Measurements from ENCODE around the gene FNDC4. TPM values are rescaled to one million over a fixed set of nuclear protein-coding genes. Genes with fewer than 3 reads are reported as not detected.
A peak's percentile ranks its signal among the peaks of the same experiment; 100 is the strongest.

The FNDC4 gene
- total and polyA plus RNA-seq, 4 experiments from 2014 or later: 0.11 TPM; not detected in 3

DNA sequence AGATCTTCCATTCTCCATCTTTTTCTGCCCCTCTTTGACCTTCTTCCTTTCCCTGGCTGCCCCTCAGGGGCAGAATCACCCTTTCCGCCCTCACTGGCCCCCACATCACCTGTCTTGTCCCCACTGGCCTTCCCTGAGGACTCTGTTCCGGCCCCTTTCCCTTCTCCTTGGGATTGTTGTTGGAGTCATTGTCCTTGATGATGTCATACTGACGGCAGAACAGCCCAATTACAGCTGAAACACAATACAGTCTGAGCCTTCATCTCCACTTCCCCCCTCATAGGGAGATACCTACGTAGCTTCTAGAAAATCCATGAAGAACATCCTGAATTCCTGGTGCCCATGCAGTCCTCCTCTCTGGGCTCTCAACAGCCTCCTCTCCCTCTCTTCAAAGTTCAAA is 2.4 kb downstream of the FNDC4 start:
- H3K36me3 Mint-ChIP-seq: no peaks in the 10 kb centered on the region
- H3K4me1 Mint-ChIP-seq: peaks cover 12 to 29% (median 22%) of the 10 kb centered on the region in 4 donors
- peak overlapping the region in 1 of 8 donors; percentile 23 for H3K4me3 Mint-ChIP-seq
- Histone ChIP-seq H3K27me3 (ENCODE audit: insufficient read depth, low read length) (peaks cover 31% of the 10 kb centered on the region), H3K4me3 (ENCODE audit: low read length in 2 of 2) (no peak overlapping the region), H3K27ac (ENCODE audit: low read depth, low read length) (no peak overlapping the region), H3K36me3 (ENCODE audit: insufficient read depth, low read length) (no peaks in the 10 kb centered on the region), H3K4me1 (ENCODE audit: insufficient read depth, low read length) (peaks cover 25% of the 10 kb centered on the region), H3K9me3 (ENCODE audit: control insufficient read depth in 1 of 2, low read length in 2 of 2) (no peaks in the 10 kb centered on the region)
- intact Hi-C loops (cut with micrococcal nuclease): no loop called here
- peaks cover 24 to 26% of the 10 kb centered on the region in 2 donors for H3K27me3 Mint-ChIP-seq
- POLR2A ChIA-PET (ENCODE audit: partially characterized antibody): no interaction called here
- peak overlapping the region in 4 of 7 donors; percentile 5 to 86 (median 78) for H3K27ac Mint-ChIP-seq
- CTCF ChIA-PET (ENCODE audit: partially characterized antibody): no interaction called here
- no peak for DNase-seq
- no peaks in the 10 kb centered on the region for H3K9me3 Mint-ChIP-seq

DNA sequence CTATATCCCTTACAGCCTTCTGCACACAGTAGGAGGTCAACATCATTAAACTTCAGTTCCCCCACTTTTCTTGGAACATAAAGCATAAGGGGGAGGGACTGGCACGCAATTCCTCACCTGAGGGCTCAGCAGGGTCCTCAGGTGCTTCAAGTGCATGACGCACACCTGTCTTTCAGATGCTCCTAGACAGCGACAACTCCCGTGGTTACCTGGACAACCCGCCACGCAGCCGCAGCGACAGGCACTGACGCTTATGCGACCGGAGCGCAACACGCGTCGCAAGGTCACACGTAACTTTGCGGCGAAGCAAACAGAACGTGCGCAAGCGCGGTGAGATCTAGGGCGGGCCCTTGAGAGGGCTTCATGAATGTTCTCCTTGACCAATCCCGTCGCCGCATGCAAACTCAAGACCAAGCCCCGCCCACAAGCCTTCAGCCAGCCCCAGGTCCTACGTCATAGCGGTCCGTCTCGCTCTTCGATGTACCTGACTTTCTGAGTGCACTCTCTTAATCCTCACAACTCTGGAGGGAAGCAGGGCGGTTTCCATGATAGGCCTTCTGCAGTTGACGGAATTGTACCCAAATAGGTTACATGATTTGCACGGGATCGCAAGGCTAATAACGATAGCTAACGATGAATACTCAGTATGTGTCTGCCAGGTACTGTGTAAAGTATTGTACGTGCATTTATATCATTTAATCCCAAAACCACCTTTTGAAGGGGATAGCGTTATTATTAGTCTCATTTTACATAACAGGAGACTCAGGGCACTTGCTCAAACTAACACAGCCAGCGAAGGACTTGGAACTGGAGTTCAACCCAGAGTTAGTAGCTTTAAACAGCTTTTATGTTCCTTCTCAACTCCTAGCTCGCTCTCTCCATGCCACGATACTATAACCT is 5.3 kb downstream of the FNDC4 start, which contains the start of gene IFT172:
Gene IFT172, minus strand, starts transcription at position 246 of the 900 bp plus-strand sequence. Its CDS starts 90 bp downstream, at position 156.
- Mint-ChIP-seq H3K27ac (peak within 1 kb of the TSS; percentile 71 to 100 (median 99)), H3K9me3 (no peaks in the 10 kb centered on the region), H3K27me3 (peaks cover 4% of the 10 kb centered on the region in 2 donors), H3K4me1 (peaks cover 11 to 20% (median 13%) of the 10 kb centered on the region in 4 donors), H3K4me3 (peak within 1 kb of the TSS; percentile 59 to 93 (median 84)), H3K36me3 (peaks cover 0 to 4% of the 10 kb centered on the region in 2 donors)
- CTCF ChIA-PET (ENCODE audit: partially characterized antibody): no interaction called here
- Histone ChIP-seq H3K4me1 (ENCODE audit: insufficient read depth, low read length) (peaks cover 18% of the 10 kb centered on the region), H3K27me3 (ENCODE audit: insufficient read depth, low read length) (peaks cover 6% of the 10 kb centered on the region), H3K9me3 (ENCODE audit: control insufficient read depth in 1 of 2, low read length in 2 of 2) (no peaks in the 10 kb centered on the region), H3K27ac (ENCODE audit: low read depth, low read length) (peak within 1 kb of the TSS; percentile 81), H3K36me3 (ENCODE audit: insufficient read depth, low read length) (no peaks in the 10 kb centered on the region), H3K4me3 (ENCODE audit: low read length in 2 of 2) (peak within 1 kb of the TSS; percentile 52 to 92)
- intact Hi-C loops (cut with micrococcal nuclease): loop anchor here (1.0 to 2.0 kb wide), 7 partner anchors 61 to 166 kb away; partner anchors contain the start of genes EIF2B4, GTF3C2, MPV17 and NRBP1
- POLR2A ChIA-PET (ENCODE audit: partially characterized antibody): interaction anchor here (0.9 to 2.1 kb wide), 4 partner anchors 61 to 174 kb away, joined by 3 to 10 read pairs (median 8); partner anchors contain the start of genes EIF2B4, NRBP1, PPM1G and SLC4A1AP
- DNase-seq: peak; percentile 96 to 100 (median 100)

DNA sequence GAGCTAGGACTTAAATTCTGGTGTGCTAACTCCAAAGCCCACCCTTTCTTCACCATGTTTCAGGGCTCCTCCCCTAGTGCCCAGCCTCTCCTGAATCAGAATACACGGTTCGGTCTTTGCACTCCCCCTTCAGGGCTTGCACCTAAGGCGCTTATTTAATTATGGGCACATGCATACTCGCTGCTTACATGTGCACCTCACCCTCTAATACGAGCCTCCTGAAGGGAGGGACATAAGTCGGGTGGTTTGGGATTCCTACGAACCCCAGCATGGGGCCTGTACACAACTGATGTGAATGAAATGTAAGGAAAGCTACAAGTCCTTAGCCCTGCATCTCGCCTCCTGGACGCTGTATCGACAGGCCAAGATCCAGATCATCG is 5.9 kb downstream of the FNDC4 start:
- Histone ChIP-seq H3K27me3 (ENCODE audit: insufficient read depth, low read length) (peaks cover under 1% of the 10 kb centered on the region), H3K4me1 (ENCODE audit: insufficient read depth, low read length) (peaks cover 14% of the 10 kb centered on the region), H3K4me3 (ENCODE audit: low read length in 2 of 2) (peak overlapping the region; percentile 52 to 92), H3K27ac (ENCODE audit: low read depth, low read length) (peak overlapping the region; percentile 81), H3K9me3 (ENCODE audit: control insufficient read depth in 1 of 2, low read length in 2 of 2) (no peaks in the 10 kb centered on the region), H3K36me3 (ENCODE audit: insufficient read depth, low read length) (no peaks in the 10 kb centered on the region)
- Mint-ChIP-seq H3K36me3 (peaks cover 0 to 4% of the 10 kb centered on the region in 2 donors), H3K27ac (peak overlapping the region; percentile 71 to 100 (median 99)), H3K4me3 (peak overlapping the region; percentile 59 to 93 (median 84)), H3K4me1 (peaks cover 11 to 20% (median 13%) of the 10 kb centered on the region in 4 donors), H3K27me3 (peaks cover 4% of the 10 kb centered on the region in 2 donors), H3K9me3 (no peaks in the 10 kb centered on the region)
- POLR2A ChIA-PET (ENCODE audit: partially characterized antibody): interaction anchor here (1.6 to 2.1 kb wide), 2 partner anchors 61 to 80 kb away, joined by 10 read pairs; partner anchors contain the start of genes NRBP1 and PPM1G
- intact Hi-C loops (cut with micrococcal nuclease): loop anchor here (1.0 to 2.0 kb wide), 6 partner anchors 80 to 166 kb away; partner anchors contain the start of genes EIF2B4, GTF3C2, MPV17 and PPM1G
- CTCF ChIA-PET (ENCODE audit: partially characterized antibody): no interaction called here
- DNase-seq: no peak

DNA sequence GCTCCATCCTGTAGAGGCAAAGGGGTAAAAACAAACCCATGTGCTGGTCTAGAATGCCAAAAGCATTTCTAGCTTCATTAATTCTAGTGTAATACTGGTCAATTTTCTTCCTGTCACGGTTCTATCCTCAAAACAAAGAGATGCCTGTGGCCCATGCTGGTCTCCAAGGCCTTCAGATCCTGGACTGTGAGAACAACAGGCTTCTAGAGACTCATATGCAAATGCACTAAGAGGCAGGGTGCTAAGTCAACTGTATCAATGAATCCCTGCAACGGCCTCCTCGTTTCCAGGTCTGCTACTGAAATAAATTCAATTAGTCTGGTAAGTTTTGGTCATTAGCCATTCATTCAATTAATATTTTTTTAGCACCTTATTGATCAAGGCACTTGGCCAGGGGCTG is 9.5 kb downstream of the FNDC4 start:
- Histone ChIP-seq H3K9me3 (ENCODE audit: control insufficient read depth in 1 of 2, low read length in 2 of 2) (no peaks in the 10 kb centered on the region), H3K27ac (ENCODE audit: low read depth, low read length) (no peak overlapping the region), H3K4me1 (ENCODE audit: insufficient read depth, low read length) (peaks cover 14% of the 10 kb centered on the region), H3K4me3 (ENCODE audit: low read length in 2 of 2) (no peak overlapping the region), H3K27me3 (ENCODE audit: insufficient read depth, low read length) (no peaks in the 10 kb centered on the region), H3K36me3 (ENCODE audit: insufficient read depth, low read length) (no peaks in the 10 kb centered on the region)
- intact Hi-C loops (cut with micrococcal nuclease): no loop called here
- Mint-ChIP-seq H3K4me3 (no peak overlapping the region), H3K9me3 (no peaks in the 10 kb centered on the region), H3K27me3 (no peaks in the 10 kb centered on the region), H3K27ac (peak overlapping the region in 4 of 7 donors; percentile 49 to 65 (median 56)), H3K36me3 (peaks cover 12 to 18% of the 10 kb centered on the region in 2 donors), H3K4me1 (peaks cover 11 to 16% (median 13%) of the 10 kb centered on the region in 4 donors)
- no peak for DNase-seq
- ChIA-PET CTCF (ENCODE audit: partially characterized antibody) (no interaction called here), POLR2A (ENCODE audit: partially characterized antibody) (interaction anchor here (2.0 kb wide), 1 partner anchor 129 kb away, joined by 4 read pairs; the partner anchor contains the start of gene GTF3C2)

DNA sequence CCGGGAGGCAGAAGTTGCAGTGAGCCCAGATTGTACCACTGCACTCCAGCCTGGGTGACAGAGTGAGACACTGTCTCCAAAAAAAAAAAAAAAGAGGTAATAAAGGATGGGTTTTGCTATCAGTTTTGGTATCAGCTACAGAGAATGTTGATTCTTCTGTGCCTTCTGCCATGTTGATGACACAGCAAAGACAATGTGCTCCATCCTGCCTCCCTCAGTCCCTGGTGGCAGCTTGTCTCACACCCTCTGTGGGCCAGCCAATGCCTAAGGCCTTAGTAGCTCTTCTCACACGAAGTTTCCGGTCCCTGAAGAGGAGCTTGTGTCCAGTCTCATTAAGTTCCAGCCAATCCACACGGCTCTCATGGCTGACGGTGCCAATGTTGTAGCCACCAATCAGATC is 23.0 kb downstream of the FNDC4 start:
- Mint-ChIP-seq H3K36me3 (peaks cover 23 to 32% of the 10 kb centered on the region in 2 donors), H3K4me1 (no peaks in the 10 kb centered on the region), H3K9me3 (no peaks in the 10 kb centered on the region), H3K4me3 (no peak overlapping the region), H3K27ac (no peak overlapping the region), H3K27me3 (no peaks in the 10 kb centered on the region)
- DNase-seq: no peak
- ChIA-PET POLR2A (ENCODE audit: partially characterized antibody) (no interaction called here), CTCF (ENCODE audit: partially characterized antibody) (interaction anchor here (1.3 kb wide), 1 partner anchor 43 kb away, joined by 3 read pairs; the partner anchor contains the start of gene NRBP1)
- intact Hi-C loops (cut with micrococcal nuclease): no loop called here
- H3K4me3 ChIP-seq (ENCODE audit: low read length in 2 of 2): no peak overlapping the region
- H3K36me3 ChIP-seq (ENCODE audit: insufficient read depth, low read length): no peaks in the 10 kb centered on the region
- H3K9me3 ChIP-seq (ENCODE audit: control insufficient read depth in 1 of 2, low read length in 2 of 2): no peaks in the 10 kb centered on the region
- no peak overlapping the region for H3K27ac ChIP-seq (ENCODE audit: low read depth, low read length)
- no peaks in the 10 kb centered on the region for H3K27me3 ChIP-seq (ENCODE audit: insufficient read depth, low read length)
- H3K4me1 ChIP-seq (ENCODE audit: insufficient read depth, low read length): no peaks in the 10 kb centered on the region

DNA sequence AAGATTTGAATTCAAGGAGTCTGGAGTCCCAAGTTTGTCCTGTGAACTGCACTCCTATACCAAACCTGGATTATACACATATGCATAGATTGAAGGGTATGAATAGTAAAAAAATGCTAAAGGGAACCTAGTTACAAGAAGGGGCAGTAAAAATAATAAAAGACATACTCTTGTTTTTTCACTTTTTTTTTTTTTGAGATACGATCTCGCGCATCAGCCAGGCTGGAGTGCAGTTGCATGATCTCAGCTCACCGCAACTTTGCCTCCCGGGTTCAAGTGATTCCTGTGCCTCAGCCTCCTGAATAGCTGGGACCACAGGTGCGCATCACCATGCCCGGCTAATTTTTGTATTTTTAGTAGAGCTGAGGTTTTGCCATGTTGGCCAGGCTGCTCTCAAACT is 30.6 kb downstream of the FNDC4 start:
- no peaks in the 10 kb centered on the region for H3K4me1 Mint-ChIP-seq
- Histone ChIP-seq H3K9me3 (ENCODE audit: control insufficient read depth in 1 of 2, low read length in 2 of 2) (no peaks in the 10 kb centered on the region), H3K36me3 (ENCODE audit: insufficient read depth, low read length) (no peaks in the 10 kb centered on the region), H3K27ac (ENCODE audit: low read depth, low read length) (no peak overlapping the region), H3K4me3 (ENCODE audit: low read length in 2 of 2) (no peak overlapping the region), H3K27me3 (ENCODE audit: insufficient read depth, low read length) (no peaks in the 10 kb centered on the region), H3K4me1 (ENCODE audit: insufficient read depth, low read length) (no peaks in the 10 kb centered on the region)
- no peak overlapping the region for H3K4me3 Mint-ChIP-seq
- H3K9me3 Mint-ChIP-seq: no peaks in the 10 kb centered on the region
- no peak overlapping the region for H3K27ac Mint-ChIP-seq
- DNase-seq: no peak
- ChIA-PET POLR2A (ENCODE audit: partially characterized antibody) (no interaction called here), CTCF (ENCODE audit: partially characterized antibody) (interaction anchor here (0.6 to 1.4 kb wide), 3 partner anchors 220 to 787 kb away, joined by 3 read pairs; no protein-coding TSS in a partner anchor)
- intact Hi-C loops (cut with micrococcal nuclease): no loop called here
- no peaks in the 10 kb centered on the region for H3K27me3 Mint-ChIP-seq
- peaks cover 4 to 15% of the 10 kb centered on the region in 2 donors for H3K36me3 Mint-ChIP-seq

DNA sequence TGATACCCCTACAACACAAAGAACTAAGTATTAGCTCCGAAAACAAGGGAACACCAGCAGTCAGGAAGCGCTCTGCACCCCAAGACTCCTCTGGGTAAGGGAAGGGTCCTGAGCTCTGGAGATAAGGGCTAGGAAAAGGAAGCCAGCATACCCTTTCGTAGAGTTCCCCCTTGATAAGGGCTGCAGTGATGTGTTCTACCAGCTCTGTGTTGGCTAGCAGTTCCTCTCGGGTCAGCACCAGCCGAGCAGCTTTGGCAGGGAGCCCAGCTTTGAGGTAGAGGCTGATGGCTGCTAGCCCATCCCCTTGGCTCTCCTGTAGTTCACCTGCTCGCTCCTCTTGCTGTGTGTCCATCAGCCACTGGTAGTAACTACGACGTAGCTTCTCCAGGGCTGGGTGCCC is 33.9 kb downstream of the FNDC4 start:
- Histone ChIP-seq H3K36me3 (ENCODE audit: insufficient read depth, low read length) (no peaks in the 10 kb centered on the region), H3K27me3 (ENCODE audit: insufficient read depth, low read length) (no peaks in the 10 kb centered on the region), H3K27ac (ENCODE audit: low read depth, low read length) (no peak overlapping the region), H3K9me3 (ENCODE audit: control insufficient read depth in 1 of 2, low read length in 2 of 2) (no peaks in the 10 kb centered on the region), H3K4me3 (ENCODE audit: low read length in 2 of 2) (no peak overlapping the region), H3K4me1 (ENCODE audit: insufficient read depth, low read length) (no peaks in the 10 kb centered on the region)
- intact Hi-C loops (cut with micrococcal nuclease): no loop called here
- Mint-ChIP-seq H3K27me3 (no peaks in the 10 kb centered on the region), H3K4me3 (no peak overlapping the region), H3K4me1 (no peaks in the 10 kb centered on the region), H3K27ac (no peak overlapping the region), H3K36me3 (peaks cover 14 to 27% of the 10 kb centered on the region in 2 donors), H3K9me3 (no peaks in the 10 kb centered on the region)
- POLR2A ChIA-PET (ENCODE audit: partially characterized antibody): no interaction called here
- no peak for DNase-seq
- CTCF ChIA-PET (ENCODE audit: partially characterized antibody): no interaction called here
